NCI-H510A (cell line): ENCODE results near the gene SNRNP48.

ENCODE experiments used
- DNase-seq: peaks from one replicate; lab custom pipeline; 2025; lab: John Stamatoyannopoulos, UW

Gene SNRNP48

DNA sequence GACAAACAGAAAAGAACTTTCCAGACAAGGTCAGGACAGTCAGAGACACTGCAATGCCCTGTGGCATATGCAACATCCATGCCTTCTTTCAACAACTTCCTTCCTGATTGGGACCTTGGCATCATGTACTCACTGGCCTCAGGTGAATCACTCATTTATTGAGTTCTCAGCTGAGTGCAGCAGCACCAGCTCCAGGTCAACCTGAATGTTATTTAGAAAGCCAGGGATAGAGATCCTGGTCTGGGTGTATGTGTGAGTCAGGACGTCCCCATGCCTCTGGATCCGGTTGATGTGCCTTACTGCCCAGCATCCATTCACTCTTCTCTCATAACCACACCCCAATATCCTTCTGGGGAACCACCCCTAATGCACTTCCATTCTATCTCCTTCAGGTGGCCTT is 54.4 kb downstream of the SNRNP48 start:
- DNase-seq = no peak

DNA sequence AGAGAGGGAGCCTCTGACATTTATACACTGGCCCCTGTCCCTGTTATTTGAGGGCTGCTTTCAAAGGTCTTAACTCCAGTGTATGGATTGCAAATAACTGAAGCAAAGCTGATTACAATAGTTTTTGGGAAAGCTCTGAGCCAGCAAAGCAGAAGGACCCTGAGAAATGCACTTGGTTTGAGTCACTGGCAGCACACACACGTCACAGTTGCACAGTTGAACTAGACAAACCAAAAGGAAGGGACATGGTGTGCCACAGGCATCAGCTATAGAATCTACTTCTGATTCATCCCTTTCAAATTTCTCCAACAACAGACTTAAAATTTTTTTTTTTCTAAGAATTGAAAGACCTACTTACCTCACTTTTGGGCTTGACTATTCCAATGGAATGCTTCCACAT is 56.4 kb downstream of the SNRNP48 start:
- DNase-seq = no peak

DNA sequence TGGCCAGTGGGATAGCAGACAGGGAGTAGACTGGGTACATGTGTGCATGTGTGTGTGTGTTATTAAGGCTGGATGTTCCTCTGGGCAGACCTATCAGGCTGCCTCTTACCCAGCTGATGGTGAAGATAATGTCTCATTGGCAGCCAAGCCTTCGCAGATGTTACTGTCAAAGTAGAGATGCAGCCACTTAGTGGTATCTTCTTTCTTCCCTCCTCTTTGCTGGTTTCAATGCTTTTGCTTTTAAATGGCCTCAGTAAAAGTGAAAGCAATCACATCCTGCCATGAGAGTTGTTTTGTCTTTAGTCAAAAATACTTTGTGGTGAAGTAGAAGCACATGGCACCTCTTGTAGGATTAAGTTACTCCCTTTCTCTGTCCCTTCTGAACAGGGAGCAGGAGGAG is 57.5 kb downstream of the SNRNP48 start:
- DNase-seq = no peak

DNA sequence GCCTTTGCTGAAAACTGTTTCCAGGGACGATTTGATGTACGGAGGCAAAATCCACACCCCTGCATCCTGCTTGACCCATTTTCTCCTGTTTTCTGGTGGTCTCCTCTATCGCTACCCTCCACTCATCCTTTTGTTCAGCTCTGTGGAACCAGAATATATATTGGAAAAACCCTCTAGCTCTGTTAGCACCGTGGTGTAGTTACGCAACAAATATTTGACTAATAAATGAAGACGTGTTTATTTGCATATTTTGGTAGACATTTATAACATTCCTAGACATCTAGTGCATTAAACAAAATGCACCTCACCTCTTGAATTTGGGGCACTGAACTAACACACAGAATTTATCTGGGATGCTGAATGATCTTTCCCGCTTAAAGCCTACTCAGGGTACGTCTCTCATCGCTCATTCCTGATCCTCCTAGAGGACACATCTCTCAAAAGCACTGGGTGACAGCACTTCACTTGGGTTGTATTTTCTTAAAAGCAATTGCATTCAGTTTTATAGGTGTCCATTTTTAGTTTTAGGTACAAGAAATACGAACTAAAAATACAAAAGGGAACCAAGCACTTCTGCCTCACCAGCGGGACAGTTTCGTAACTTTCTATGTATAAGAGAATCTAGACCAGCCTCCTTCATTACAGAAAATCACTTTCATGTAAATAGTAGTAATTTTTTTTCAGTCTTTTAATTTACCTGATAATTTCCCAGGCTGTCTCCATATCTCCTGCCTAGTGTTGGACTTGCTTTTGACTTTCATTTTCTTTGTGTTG is 59.2 kb downstream of the SNRNP48 start:
- no peak for DNase-seq

DNA sequence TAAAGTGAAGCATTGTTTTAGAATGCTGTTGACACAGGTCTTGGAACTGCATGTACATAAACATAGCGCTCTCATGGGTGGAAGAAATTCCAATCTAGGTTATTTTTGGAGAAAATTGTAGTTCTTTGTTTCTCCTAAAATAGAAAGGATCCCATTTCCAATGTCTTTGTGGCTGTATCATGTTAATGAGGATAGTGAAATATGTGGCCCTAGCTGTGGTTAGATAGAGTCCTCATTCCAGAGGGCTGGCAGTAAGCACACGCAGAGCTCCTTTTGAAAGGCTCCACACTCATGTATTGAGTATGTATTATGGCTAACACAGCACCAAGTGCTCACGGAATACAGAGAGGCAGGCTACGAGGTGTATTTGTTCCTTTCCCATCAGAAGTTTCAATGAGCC is 60.9 kb downstream of the SNRNP48 start:
- DNase-seq = no peak

DNA sequence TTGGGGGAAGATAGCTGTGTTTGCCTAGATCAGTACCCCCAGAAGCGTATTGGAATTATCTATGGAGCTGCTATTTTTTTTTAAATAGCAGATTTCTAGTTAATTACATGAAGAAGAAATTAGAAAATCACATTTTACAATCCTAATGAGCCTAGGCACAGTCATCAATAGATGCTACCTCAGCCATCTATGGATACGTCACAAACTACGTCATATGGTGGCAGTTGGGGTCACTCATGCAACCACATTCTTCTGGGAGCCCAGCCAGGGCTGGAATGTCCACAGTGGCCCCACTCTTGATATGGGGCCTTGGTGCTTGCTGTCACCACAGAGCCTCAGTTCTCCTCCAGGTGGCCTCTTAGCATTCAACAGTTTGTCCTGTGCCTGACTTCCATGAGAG is 63.0 kb downstream of the SNRNP48 start:
- no peak for DNase-seq

DNA sequence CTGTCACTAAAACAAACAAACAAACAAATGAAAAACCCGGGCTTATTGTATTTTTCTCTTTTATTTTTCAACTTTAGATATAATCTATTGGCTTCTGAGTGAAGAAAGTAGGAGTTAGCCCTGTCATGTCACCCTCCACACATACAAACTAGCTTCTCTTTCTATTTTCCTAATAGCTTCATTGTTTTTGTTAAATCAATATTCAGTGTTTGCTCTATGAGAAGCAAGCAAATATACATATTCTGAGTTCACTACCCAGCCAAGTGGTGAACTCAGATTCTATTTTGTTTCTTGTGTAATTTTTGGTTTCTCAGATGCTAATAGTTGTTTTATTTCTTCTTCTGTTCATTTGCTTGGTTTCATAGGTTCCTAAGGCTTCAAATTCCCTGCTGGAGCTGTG is 66.4 kb downstream of the SNRNP48 start:
- DNase-seq = no peak

DNA sequence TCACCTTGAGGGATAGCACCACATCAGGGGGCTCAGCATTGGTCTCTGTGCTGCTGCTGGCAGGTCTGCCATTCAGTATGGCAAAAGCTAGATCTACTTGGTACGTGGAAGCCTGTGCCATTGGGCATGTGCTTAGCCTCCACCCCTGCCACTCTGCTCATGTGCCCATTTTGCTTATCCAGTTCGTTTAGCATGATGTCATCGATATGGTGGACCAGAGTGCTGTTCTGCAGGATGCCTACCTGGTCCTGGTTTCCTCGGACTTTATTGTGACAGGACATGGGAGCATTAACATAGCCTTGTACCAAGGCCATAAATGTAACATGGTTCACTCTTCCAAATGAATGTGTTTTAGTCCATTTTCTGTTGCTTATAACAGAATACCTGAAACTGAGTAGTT is 68.5 kb downstream of the SNRNP48 start:
- no peak for DNase-seq

DNA sequence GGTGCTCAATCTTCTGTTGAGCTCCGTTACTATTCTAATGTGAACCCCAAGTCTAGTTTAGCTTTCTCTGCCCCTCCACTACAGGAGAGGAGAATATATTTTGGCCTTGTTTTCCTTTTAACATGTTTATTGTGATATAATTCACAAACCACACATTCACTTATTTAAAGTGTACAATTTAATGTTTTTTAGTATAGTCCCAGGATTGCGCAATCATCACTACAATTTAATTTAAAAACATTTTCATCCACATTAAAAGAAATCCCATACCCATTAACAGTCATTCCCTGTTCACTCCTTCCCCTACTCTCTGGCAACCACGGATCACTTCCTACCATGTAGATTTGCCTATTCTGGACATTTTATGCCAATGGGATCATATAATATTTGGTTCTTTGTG is 71.4 kb downstream of the SNRNP48 start:
- no peak for DNase-seq
